WERI-Rb-1 (cell line): Measurements from ENCODE around the gene RAB24.

Experiments
- DNase-seq: peaks from one replicate; pipeline ENCODE4 v3.0.0-alpha.2; 2020
- H3K27ac ChIP-seq: fragments of 250-450 bp; sonication (Bioruptor Pico); 2 replicates; pipeline ENCODE4 v1.5.1; 2020; ENCODE audit warnings: mild to moderate bottlenecking, moderate library complexity
- H3K27me3 ChIP-seq: fragments of 250-450 bp; sonication (Bioruptor Pico); 2 replicates; pipeline ENCODE4 v1.5.1; 2021; ENCODE audit warnings: mild to moderate bottlenecking, low read depth, moderate library complexity; ENCODE audit not compliant: insufficient read depth, severe bottlenecking
- H3K36me3 ChIP-seq: fragments of 250-450 bp; sonication (Bioruptor Pico); 2 replicates; pipeline ENCODE4 v1.5.1; 2020; ENCODE audit warnings: mild to moderate bottlenecking, moderate library complexity
- H3K4me3 ChIP-seq: 2 replicates; pipeline ENCODE4 v1.5.1; 2011; ENCODE audit warnings: low read depth, mild to moderate bottlenecking, control low read depth, low read length
- H3K9me3 ChIP-seq: fragments of 250-450 bp; sonication (Bioruptor Pico); 2 replicates; pipeline ENCODE4 v1.5.1; 2021; ENCODE audit warnings: mild to moderate bottlenecking, moderate library complexity; ENCODE audit not compliant: severe bottlenecking
- CTCF ChIP-seq: IDR thresholded peaks from 2 replicates; pipeline ENCODE4 v1.5.1; 2011; ENCODE audit warnings: low read depth, mild to moderate bottlenecking, control low read depth, inconsistent platforms, low read length

RAB24 gene

GRCh38 chr5:177288191-177288590 lies 15.3 kb downstream of the RAB24 start:
- Histone ChIP-seq H3K36me3 (peaks cover 13% of the 10 kb centered on the region), H3K27ac (no peak overlapping the region), H3K4me3 (no peak overlapping the region), H3K9me3 (no peaks in the 10 kb centered on the region), H3K27me3 (no peaks in the 10 kb centered on the region)
- no peak for TF ChIP-seq CTCF
- DNase-seq, result no peak

GRCh38 chr5:177276886-177277285 lies 26.6 kb downstream of the RAB24 start:
- DNase-seq, result no peak
- H3K9me3 ChIP-seq, result no peaks in the 10 kb centered on the region
- no peak overlapping the region for H3K4me3 ChIP-seq
- TF ChIP-seq CTCF, result no peak
- peaks cover 5% of the 10 kb centered on the region for H3K36me3 ChIP-seq
- no peak overlapping the region for H3K27ac ChIP-seq
- no peaks in the 10 kb centered on the region for H3K27me3 ChIP-seq

DNA sequence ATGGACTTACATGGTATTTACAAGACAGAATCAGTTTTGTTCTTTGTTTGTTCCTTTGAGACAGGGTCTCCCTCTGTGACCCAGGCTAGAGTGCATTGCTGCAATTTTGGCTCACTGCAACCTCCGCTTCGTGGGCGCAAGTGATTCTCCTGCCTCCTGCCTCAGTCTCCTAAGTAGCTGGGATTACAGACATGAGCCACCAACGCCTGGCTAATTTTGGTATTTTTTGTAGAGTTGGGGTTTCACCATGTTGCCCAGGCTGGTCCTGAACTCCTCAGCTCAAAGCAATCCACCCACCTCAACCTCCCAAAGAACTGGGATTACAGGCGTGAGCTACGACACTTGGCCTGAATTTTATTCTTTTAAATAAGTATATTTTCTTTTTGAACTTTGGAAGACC lies 27.6 kb downstream of the RAB24 start:
- H3K4me3 ChIP-seq, result no peak overlapping the region
- no peak for TF ChIP-seq CTCF
- no peak overlapping the region for H3K27ac ChIP-seq
- no peak for DNase-seq
- H3K9me3 ChIP-seq, result no peaks in the 10 kb centered on the region
- no peaks in the 10 kb centered on the region for H3K27me3 ChIP-seq
- H3K36me3 ChIP-seq, result peaks cover 4% of the 10 kb centered on the region

DNA sequence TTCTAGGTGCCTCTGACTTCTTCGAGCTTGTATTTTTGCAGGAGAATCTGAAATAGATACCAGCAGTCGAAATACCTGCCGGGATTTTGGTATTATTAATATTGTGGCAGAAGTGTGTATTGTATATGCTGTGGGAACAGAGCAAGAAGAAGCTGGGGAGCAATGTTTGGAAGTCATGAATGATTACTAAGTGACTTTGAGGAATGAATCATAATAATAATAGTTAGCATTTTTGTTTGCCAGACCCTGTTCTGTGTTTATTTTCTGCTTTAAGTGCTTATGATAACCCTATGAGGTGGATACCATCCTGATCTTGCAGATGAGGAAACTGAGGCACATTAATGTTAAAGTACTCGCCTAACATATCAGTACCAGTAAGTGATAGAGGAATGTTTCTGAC lies 32.4 kb downstream of the RAB24 start:
- H3K36me3 ChIP-seq, result peaks cover 7% of the 10 kb centered on the region
- no peak for TF ChIP-seq CTCF
- H3K27me3 ChIP-seq, result no peaks in the 10 kb centered on the region
- H3K9me3 ChIP-seq, result no peaks in the 10 kb centered on the region
- no peak for DNase-seq
- H3K4me3 ChIP-seq, result no peak overlapping the region
- no peak overlapping the region for H3K27ac ChIP-seq

DNA sequence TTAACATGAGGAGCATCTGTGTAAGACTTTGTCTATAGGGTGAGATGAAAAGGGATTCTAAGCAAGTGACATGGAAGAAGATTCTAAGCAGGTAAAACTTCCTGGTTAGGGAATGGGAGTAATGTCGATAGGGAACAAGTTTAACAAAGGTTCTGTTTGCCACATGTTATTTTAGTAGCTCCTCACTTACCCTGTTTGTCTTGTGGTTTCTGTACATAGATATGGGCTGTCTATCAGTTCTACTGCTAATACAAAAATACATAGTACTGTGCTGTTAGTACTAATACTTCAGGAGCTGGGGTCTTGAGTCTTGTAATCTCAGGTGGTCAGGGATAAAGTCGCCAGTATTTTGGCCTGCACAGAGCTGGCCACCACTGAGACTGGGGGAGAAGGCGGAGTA lies 32.9 kb downstream of the RAB24 start:
- no peaks in the 10 kb centered on the region for H3K9me3 ChIP-seq
- TF ChIP-seq CTCF, result no peak
- H3K36me3 ChIP-seq, result peaks cover 7% of the 10 kb centered on the region
- no peaks in the 10 kb centered on the region for H3K27me3 ChIP-seq
- H3K4me3 ChIP-seq, result no peak overlapping the region
- DNase-seq, result no peak
- H3K27ac ChIP-seq, result no peak overlapping the region

DNA sequence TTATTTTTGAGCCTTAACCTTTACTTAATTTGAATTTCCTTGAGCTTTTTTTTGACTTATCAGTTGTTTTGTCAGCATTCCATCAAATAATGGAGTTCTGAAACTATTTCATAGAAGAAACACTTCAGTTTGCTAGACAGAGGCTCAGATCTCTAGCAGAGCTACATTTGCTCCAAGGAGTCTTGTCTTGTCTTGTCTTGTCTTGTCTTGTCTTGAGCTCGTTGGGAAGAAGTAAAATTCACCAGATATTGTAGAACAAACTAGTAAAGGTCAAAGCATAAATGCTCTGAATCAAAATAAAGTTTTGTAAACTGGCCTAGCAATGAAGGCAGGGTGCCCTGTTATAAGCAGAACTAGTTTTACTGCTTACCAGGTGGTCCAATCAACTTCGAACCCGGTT lies 33.5 kb downstream of the RAB24 start:
- Histone ChIP-seq H3K27ac (no peak overlapping the region), H3K36me3 (peaks cover 7% of the 10 kb centered on the region)

More for the DNA sequence above, 33.5 kb downstream of the RAB24 start:
- TF ChIP-seq CTCF, result no peak
- no peak for DNase-seq
- H3K27me3 ChIP-seq, result no peaks in the 10 kb centered on the region
- no peaks in the 10 kb centered on the region for H3K9me3 ChIP-seq
- H3K4me3 ChIP-seq, result no peak overlapping the region
